Coronary artery (tissue), 2 donors: ENCODE results near the gene AKIRIN2.

ENCODE experiments used
- DNase-seq: peaks from one replicate; pipeline ENCODE4 v3.0.0-alpha.2; 2017; ENCODE audit warnings: low spot score
- H3K27ac ChIP-seq, 2 donors: fragments of 200-600 bp; sonication (generic); one replicate each; pipeline ENCODE4 v1.5.1; 2016 to 2019
- H3K4me3 ChIP-seq: fragments of 200-600 bp; sonication (generic); 2 replicates; pipeline ENCODE4 v1.5.1; 2016; ENCODE audit warnings: mild to moderate bottlenecking, moderate library complexity
- TF ChIP-seq, protein P1 (sequence below): fragments of 200-600 bp; sonication (generic); IDR thresholded peaks from one replicate; pipeline ENCODE4 v1.5.1; 2019; ENCODE audit warnings: antibody characterized with exemption

AKIRIN2 gene

DNA sequence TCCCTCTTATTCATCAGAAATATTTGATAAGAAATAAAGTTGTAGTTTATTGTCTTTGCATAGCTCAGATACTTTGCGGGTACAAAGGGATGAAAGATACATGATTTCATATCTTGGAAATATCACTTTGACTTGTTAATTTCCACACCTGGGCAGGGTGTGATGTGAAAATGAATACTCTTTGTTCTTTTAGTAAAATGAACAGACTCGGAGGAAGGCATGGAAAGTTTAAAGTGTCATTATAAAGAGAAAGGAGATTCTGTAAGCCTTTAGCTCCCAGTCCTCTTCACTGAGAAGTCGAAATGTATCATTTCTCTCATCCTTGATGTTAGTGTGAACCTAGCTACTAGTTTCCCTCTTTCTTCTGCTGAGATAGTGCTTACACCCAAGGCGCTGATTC is 36.7 kb upstream of the AKIRIN2 start:
- Histone ChIP-seq H3K4me3 (no peak overlapping the region), H3K27ac (no peak overlapping the region)
- no peak for DNase-seq
- TF ChIP-seq, protein P1, sequence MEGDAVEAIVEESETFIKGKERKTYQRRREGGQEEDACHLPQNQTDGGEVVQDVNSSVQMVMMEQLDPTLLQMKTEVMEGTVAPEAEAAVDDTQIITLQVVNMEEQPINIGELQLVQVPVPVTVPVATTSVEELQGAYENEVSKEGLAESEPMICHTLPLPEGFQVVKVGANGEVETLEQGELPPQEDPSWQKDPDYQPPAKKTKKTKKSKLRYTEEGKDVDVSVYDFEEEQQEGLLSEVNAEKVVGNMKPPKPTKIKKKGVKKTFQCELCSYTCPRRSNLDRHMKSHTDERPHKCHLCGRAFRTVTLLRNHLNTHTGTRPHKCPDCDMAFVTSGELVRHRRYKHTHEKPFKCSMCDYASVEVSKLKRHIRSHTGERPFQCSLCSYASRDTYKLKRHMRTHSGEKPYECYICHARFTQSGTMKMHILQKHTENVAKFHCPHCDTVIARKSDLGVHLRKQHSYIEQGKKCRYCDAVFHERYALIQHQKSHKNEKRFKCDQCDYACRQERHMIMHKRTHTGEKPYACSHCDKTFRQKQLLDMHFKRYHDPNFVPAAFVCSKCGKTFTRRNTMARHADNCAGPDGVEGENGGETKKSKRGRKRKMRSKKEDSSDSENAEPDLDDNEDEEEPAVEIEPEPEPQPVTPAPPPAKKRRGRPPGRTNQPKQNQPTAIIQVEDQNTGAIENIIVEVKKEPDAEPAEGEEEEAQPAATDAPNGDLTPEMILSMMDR = no peak

DNA sequence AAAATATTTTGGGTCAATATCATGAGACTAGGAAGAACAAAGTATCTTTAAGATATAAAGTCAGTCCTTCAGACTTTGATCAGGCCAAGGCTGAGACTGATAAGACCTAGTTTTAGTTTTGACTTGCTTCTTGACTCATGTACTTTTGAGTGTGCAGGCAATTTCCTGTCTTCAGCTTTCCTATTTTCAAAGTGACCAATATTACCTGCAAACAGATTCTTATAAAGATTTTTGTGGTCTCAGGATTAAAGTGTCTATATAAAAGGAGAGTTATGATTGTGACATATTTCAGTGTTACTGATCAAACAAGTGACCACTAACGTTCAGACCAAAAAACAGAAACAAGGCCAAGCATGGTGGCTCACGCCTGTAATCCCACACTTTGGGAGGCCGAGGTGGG is 36.0 kb upstream of the AKIRIN2 start:
- Histone ChIP-seq H3K27ac (no peak overlapping the region), H3K4me3 (no peak overlapping the region)
- TF ChIP-seq, protein P1 = no peak
- no peak for DNase-seq

DNA sequence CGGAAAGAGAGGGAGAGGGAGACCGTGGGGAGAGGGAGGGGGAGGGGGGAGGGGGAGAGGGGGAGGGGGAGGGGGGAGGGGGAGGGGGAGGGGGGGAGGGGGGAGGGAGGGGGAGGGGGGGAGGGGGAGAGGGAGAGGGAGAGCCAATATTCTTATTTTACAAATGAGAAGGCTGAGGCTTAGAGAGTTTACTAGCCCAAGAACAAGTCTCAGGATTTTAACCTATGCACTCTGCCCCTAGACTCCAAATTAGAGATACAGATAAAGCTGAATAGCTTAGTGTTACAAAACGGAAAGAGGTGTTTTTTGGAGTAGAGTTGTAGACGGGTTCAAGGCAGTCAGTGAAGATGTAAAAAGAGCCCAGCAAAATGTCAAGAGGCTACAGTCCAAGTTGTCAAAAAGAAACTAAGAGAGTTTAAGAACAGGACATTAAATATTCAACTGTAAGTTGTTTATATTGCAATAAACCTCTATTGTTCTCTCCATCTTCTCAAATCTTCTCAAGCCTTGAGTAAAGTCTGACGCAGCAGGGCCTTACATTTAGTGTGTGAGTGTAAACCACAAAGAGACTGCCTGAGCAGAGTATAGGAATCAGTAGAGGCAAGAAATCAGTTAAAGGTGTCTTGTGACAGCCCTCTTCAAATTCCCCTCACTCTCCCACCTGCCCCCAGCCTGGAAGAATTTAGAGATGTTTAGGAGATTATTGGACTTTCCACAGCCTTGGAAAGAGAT is 34.9 kb upstream of the AKIRIN2 start:
- TF ChIP-seq, protein P1 = no peak
- no peak for DNase-seq
- Histone ChIP-seq H3K4me3 (no peak overlapping the region), H3K27ac (no peak overlapping the region)

DNA sequence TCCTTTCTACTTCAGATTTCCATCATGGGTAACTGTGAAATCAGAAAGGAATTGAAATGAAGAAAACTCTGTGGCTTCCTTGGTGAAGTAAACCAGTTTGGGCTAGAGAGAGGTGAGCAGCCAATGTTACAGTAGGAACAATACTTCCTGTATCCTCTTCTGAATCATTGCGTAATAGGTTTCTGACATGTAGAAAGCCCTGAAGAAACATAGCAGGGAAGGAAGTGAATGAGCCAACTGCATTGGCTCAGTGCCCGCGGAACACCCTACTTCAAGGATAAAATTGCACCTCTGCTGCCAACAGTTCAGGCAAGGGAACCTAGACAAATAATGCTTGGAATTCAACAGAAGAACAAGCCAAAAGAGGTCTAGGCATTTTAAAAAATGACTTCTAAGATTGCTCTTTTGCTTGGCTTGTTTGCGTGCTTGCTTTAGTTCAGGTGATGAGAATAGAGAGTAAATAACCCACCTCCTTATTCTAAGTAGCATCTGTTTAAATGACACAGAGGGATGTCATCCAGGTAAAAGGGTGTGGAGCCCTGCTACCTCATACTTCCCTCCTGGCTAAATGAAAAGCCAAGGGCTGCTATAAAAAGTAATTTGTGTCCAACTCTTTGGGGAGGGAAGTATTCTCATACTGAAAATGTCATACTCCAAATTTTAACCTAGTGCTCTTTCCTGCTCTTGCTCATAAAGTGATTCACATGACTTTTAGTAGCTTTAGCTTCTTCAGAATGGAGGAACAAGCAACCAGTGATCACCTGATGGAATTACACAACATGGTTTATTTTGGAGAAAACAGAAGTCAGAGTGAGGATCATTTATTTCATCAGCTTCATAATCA is 30.0 kb upstream of the AKIRIN2 start:
- TF ChIP-seq, protein P1 = no peak
- DNase-seq = peak; percentile 87
- Histone ChIP-seq H3K4me3 (peak overlapping the region; percentile 3), H3K27ac (peak overlapping the region in 1 of 2 donors; percentile 71)

DNA sequence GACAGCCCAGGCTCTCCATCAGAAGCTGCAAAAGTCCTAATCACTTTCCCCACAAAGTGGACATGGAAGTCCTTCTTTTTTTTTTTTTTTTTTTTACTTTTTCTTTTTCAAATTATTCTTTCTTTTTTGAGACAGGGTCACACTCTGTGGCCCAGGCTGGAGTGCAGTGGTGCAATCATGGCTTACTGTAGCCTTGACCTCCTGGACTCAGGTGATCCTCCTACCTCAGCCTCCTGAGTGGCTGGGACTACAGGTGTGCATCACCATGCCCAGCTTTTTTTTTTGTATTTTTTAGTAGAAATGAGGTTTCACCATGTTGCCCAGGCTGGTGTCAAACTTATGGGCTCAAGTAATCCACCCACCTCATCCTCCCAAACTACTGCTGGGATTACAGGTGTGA is 29.0 kb upstream of the AKIRIN2 start:
- no peak for DNase-seq
- H3K4me3 ChIP-seq = no peak overlapping the region
- TF ChIP-seq, protein P1 = no peak
- H3K27ac ChIP-seq = no peak overlapping the region

DNA sequence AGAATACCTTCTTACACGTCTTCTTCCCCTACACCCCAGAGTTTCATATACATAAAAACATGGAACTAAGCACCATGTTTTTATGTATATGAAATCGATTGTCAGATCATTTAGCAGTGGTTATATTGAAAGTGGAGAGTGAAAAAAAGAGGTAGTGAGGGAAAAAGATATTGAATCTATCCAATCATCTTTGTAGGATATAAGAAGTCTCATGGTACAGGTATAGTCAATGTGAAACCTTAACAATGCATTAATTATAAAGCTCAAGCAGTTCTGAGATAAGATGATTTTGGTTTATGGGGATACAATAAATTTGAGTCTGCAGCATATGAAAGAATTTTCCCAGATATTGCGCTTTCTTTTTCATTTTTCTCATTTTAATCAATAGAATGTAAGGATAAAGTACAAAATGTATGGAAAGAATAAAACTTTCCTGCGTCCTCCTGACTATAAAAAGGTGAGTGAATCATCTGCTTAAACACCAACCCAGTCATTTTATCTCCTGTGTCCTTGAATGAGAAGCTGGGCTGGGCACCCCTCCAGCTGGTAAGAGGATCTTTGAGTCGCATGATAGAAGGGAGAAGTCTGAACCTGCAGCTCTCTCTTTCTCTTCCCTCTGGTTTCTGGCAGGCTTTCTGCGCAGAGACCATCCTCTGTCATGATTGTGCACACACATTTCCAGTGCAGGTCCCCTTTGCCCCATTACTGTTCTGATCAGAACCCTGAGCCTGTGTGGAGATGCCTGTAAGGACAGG is 28.1 kb upstream of the AKIRIN2 start:
- TF ChIP-seq, protein P1 = no peak
- H3K27ac ChIP-seq = no peak overlapping the region
- DNase-seq = no peak
- H3K4me3 ChIP-seq = no peak overlapping the region
